Caco-2 (cell line): ENCODE measurements around the gene FBXW12. TPM values are rescaled to one million over a fixed set of nuclear protein-coding genes. Genes with fewer than 3 reads are reported as not detected.

Source experiments
- BruUV-seq: library from RNA; stranded (reverse); fragments of 400-500 nt; replicated peaks from 2 replicates; lab custom pipeline; 2021; lab: Mats Ljungman, UMichigan
- CTCF ChIA-PET: fragments of 300-600 bp; sonication (Branson Sonifier 250); formaldehyde crosslinking; loops from one replicate; lab custom pipeline; 2022; ENCODE audit warnings: antibody characterized with exemption; lab: Charles Lee
- POLR2A ChIA-PET: fragments of 300-600 bp; sonication (Branson Sonifier 250); formaldehyde crosslinking; loops from one replicate; lab custom pipeline; 2022; ENCODE audit warnings: antibody characterized with exemption; lab: Charles Lee
- DNase-seq, 2 experiments: peaks; one replicate each; pipeline versions ENCODE4 v3.0.0 to v3.0.0-alpha.2; 2020 to 2022
- H3K27me3 ChIP-seq: replicated peaks from 2 replicates; pipeline ENCODE4 v1.6.0; 2011; ENCODE audit warnings: low read length; ENCODE audit not compliant: control insufficient read depth, insufficient read depth
- H3K36me3 ChIP-seq: 2 replicates; pipeline ENCODE4 v1.5.1; 2011; ENCODE audit warnings: low read length; ENCODE audit not compliant: control insufficient read depth, insufficient read depth
- H3K4me1 ChIP-seq: fragments of 250-450 bp; sonication (Bioruptor Pico); 2 replicates; pipeline ENCODE4 v1.5.1; 2020; ENCODE audit warnings: mild to moderate bottlenecking
- H3K4me3 ChIP-seq: 2 replicates; pipeline ENCODE4 v1.5.1; 2011; ENCODE audit warnings: low read depth, mild to moderate bottlenecking, control low read depth, low read length
- H3K9me3 ChIP-seq: fragments of 250-450 bp; sonication (Bioruptor Pico); 2 replicates; pipeline ENCODE4 v1.5.1; 2020; ENCODE audit warnings: mild to moderate bottlenecking, moderate library complexity
- H3K27ac Mint-ChIP-seq: one replicate; pipeline ENCODE4 v1.8.0; 2022; ENCODE audit warnings: mixed read lengths; ENCODE audit not compliant: unreplicated experiment
- H3K27me3 Mint-ChIP-seq: one replicate; pipeline ENCODE4 v1.8.0; 2022; ENCODE audit warnings: mixed read lengths; ENCODE audit not compliant: insufficient read depth, unreplicated experiment
- H3K36me3 Mint-ChIP-seq: one replicate; pipeline ENCODE4 v1.8.0; 2022; ENCODE audit warnings: mild to moderate bottlenecking, mixed read lengths; ENCODE audit not compliant: insufficient read depth, unreplicated experiment
- H3K4me1 Mint-ChIP-seq: one replicate; pipeline ENCODE4 v1.8.0; 2022; ENCODE audit warnings: low read depth, mixed read lengths; ENCODE audit not compliant: unreplicated experiment
- H3K4me3 Mint-ChIP-seq: one replicate; pipeline ENCODE4 v1.8.0; 2022; ENCODE audit warnings: mild to moderate bottlenecking, moderate library complexity, mixed read lengths; ENCODE audit not compliant: unreplicated experiment
- H3K9me3 Mint-ChIP-seq: one replicate; pipeline ENCODE4 v1.8.0; 2022; ENCODE audit warnings: mixed read lengths; ENCODE audit not compliant: unreplicated experiment
- intact Hi-C: fragments of 100-400 bp; cut with micrococcal nuclease; formaldehyde crosslinking; loops from one replicate; pipeline ENCODE4 v1.10.0; 2022; ENCODE audit not compliant: unreplicated experiment
- total RNA-seq: library from RNA; stranded (reverse); gene quantifications from 2 replicates; pipeline ENCODE4 v1.2.3, GENCODE V29; 2022
- TF ChIP-seq, protein P1 (sequence below), 2 experiments: fragments of 200-600 bp in 1 of 2; IDR thresholded peaks; 1 replicate in 1 of 2; 2 replicates in 1 of 2; pipeline versions ENCODE4 v1.5.1 to v1.8.0; 2011 to 2022; ENCODE audit warnings: antibody characterized with exemption in 1 of 2, control low read depth in 1 of 2, inconsistent platforms in 1 of 2, low read depth in 1 of 2, low read length in 1 of 2, mild to moderate bottlenecking in 1 of 2, moderate library complexity in 1 of 2; ENCODE audit not compliant: insufficient read depth in 1 of 2, severe bottlenecking in 1 of 2, unreplicated experiment in 1 of 2

Gene FBXW12
- total RNA-seq, 1 experiment from 2014 or later: 1.7 TPM

DNA sequence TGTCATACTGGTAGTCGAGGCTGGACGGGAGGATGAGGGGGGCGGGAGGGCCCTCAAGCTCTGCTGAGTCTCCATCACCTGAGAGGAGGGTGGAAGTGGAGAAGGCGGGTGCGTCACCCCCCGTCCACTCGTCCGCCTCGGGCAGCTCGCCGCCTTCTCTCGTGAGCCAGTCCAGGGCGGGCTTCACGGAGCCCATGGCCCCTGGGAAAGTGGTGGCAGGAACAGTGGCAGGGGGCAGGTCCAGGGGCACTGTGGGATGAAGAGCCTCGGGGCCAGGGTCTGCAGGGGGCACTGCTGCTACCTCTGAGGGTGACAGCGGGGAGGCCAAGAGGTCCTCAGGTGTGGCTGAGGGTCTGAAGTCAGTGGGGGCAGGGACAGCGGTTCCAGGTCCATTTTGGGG is 47.6 kb downstream of the FBXW12 start:
- H3K4me3 Mint-ChIP-seq: no peak overlapping the region
- Histone ChIP-seq H3K4me3 (no peak overlapping the region), H3K27me3 (no peaks in the 10 kb centered on the region), H3K4me1 (no peaks in the 10 kb centered on the region), H3K9me3 (no peaks in the 10 kb centered on the region), H3K36me3 (peaks cover 17% of the 10 kb centered on the region)
- DNase-seq: no peak
- TF ChIP-seq, protein P1, sequence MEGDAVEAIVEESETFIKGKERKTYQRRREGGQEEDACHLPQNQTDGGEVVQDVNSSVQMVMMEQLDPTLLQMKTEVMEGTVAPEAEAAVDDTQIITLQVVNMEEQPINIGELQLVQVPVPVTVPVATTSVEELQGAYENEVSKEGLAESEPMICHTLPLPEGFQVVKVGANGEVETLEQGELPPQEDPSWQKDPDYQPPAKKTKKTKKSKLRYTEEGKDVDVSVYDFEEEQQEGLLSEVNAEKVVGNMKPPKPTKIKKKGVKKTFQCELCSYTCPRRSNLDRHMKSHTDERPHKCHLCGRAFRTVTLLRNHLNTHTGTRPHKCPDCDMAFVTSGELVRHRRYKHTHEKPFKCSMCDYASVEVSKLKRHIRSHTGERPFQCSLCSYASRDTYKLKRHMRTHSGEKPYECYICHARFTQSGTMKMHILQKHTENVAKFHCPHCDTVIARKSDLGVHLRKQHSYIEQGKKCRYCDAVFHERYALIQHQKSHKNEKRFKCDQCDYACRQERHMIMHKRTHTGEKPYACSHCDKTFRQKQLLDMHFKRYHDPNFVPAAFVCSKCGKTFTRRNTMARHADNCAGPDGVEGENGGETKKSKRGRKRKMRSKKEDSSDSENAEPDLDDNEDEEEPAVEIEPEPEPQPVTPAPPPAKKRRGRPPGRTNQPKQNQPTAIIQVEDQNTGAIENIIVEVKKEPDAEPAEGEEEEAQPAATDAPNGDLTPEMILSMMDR (IDR thresholded peaks at IDR 0.05; ENCODE audit: insufficient read depth in 1 of 2, low read depth in 1 of 2, low read length in 1 of 2, severe bottlenecking in 1 of 2, unreplicated experiment in 1 of 2): no peak
- H3K27ac Mint-ChIP-seq: no peak overlapping the region
- no peaks in the 10 kb centered on the region for H3K27me3 Mint-ChIP-seq
- no TSS peak for BruUV-seq
- POLR2A ChIA-PET: no interaction called here
- no peaks in the 10 kb centered on the region for H3K9me3 Mint-ChIP-seq
- H3K36me3 Mint-ChIP-seq: peaks cover 80% of the 10 kb centered on the region
- peaks cover 7% of the 10 kb centered on the region for H3K4me1 Mint-ChIP-seq
- intact Hi-C loops: no loop called here
- CTCF ChIA-PET: interaction anchor here (0.9 to 6.1 kb wide), 4 partner anchors 16 to 20 kb away, joined by 3 to 40 read pairs (median 4); partner anchors contain the start of genes CCDC51 and TMA7

DNA sequence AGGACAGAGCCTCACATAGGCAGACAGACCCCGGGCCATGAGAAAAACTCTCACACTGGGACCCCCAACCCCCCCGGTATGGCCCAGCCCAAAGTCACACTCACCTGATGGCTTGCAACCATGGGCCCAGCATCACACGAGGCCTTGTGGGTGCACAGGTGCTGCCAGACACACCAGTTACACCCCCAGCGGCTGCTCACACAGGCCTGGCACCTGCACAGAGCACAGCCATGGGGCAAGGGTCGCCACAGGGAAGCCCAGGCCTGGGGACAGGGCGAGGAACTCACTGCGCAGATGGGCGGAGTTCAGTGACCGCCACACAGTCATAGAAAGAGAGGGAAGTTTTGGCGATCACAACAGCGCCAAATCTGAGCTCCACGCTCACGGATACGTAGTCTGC is 48.5 kb downstream of the FBXW12 start:
- Mint-ChIP-seq H3K4me3 (no peak overlapping the region), H3K9me3 (no peaks in the 10 kb centered on the region), H3K27me3 (no peaks in the 10 kb centered on the region), H3K36me3 (peaks cover 72% of the 10 kb centered on the region), H3K27ac (no peak overlapping the region), H3K4me1 (peaks cover 9% of the 10 kb centered on the region)
- Histone ChIP-seq H3K9me3 (no peaks in the 10 kb centered on the region), H3K36me3 (peaks cover 13% of the 10 kb centered on the region), H3K4me3 (no peak overlapping the region), H3K27me3 (no peaks in the 10 kb centered on the region), H3K4me1 (no peaks in the 10 kb centered on the region)
- no TSS peak for BruUV-seq
- no peak for DNase-seq
- POLR2A ChIA-PET: no interaction called here
- intact Hi-C loops: no loop called here
- TF ChIP-seq, protein P1 (IDR thresholded peaks at IDR 0.05; ENCODE audit: insufficient read depth in 1 of 2, low read depth in 1 of 2, low read length in 1 of 2, severe bottlenecking in 1 of 2, unreplicated experiment in 1 of 2): no peak
- CTCF ChIA-PET: interaction anchor here (6.1 kb wide), 1 partner anchor 15 kb away, joined by 40 read pairs; no protein-coding TSS in a partner anchor

DNA sequence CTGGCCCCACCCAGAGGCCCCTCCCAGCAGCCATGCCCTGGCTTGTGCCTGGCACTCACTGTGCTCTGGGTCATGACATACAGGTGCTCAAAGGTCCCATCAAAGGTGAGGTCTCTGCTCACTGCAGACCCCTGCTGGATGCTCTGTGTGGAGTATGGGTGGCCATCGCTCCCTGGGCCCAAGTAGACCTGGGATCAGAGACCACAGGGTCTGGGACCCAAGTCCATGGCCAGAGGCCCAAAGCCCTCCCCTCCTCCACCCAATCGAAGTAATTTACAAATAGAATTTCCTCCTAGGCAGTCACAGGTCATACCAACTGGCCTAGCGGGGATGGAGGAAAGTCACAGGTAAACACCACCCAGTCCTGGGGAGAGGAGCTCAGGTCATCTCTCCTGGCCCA is 50.3 kb downstream of the FBXW12 start:
- Mint-ChIP-seq H3K27me3 (no peaks in the 10 kb centered on the region), H3K4me3 (no peak overlapping the region), H3K4me1 (peaks cover 22% of the 10 kb centered on the region), H3K9me3 (no peaks in the 10 kb centered on the region), H3K36me3 (peaks cover 68% of the 10 kb centered on the region), H3K27ac (no peak overlapping the region)
- H3K4me1 ChIP-seq: peaks cover 12% of the 10 kb centered on the region
- TF ChIP-seq, protein P1 (IDR thresholded peaks at IDR 0.05; ENCODE audit: insufficient read depth in 1 of 2, low read depth in 1 of 2, low read length in 1 of 2, severe bottlenecking in 1 of 2, unreplicated experiment in 1 of 2): peak in 1 of 2 experiments; percentile 35
- H3K36me3 ChIP-seq: peaks cover 14% of the 10 kb centered on the region
- no peak overlapping the region for H3K4me3 ChIP-seq
- peak in 1 of 2 experiments; percentile 35 for DNase-seq
- H3K9me3 ChIP-seq: no peaks in the 10 kb centered on the region
- no TSS peak for BruUV-seq
- no peaks in the 10 kb centered on the region for H3K27me3 ChIP-seq
- CTCF ChIA-PET: interaction anchor here (0.7 to 2.2 kb wide), 4 partner anchors 12 to 233 kb away, joined by 3 to 21 read pairs (median 5); no protein-coding TSS in a partner anchor
- intact Hi-C loops: no loop called here
- POLR2A ChIA-PET: interaction anchor here (1.0 kb wide), 1 partner anchor 12 kb away, joined by 4 read pairs; no protein-coding TSS in a partner anchor
